ENCODE data around the gene SORCS3. TPM values are rescaled to one million over a fixed set of nuclear protein-coding genes. Genes with fewer than 3 reads are reported as not detected.

SORCS3 gene
- total RNA-seq: not detected in 2 replicates

GRCh38 chr10:104641187-104641936 lies at the start of gene SORCS3:
TSS of gene SORCS3 (plus strand) at chr10:104641290.
- H3K36me3 ChIP-seq (ENCODE audit: control insufficient read depth, insufficient read depth, low read length): no peaks in the 10 kb centered on the region
- no peak within 1 kb of the TSS for H3K4me3 ChIP-seq (ENCODE audit: low read depth, low read length)
- FAIRE-seq (no peak), DNase-seq (ENCODE audit: low read depth) (no peak)
- TF ChIP-seq CTCF (IDR thresholded peaks at IDR 0.05; ENCODE audit: insufficient read depth, low read length, severe bottlenecking): no peak
- peaks cover 38% of the 10 kb centered on the region for H3K27me3 ChIP-seq (ENCODE audit: control insufficient read depth, insufficient read depth, low read length)

GRCh38 chr10:104591441-104591840 lies 49.6 kb upstream of the SORCS3 start:
- Histone ChIP-seq H3K27me3 (ENCODE audit: control insufficient read depth, insufficient read depth, low read length) (no peaks in the 10 kb centered on the region), H3K4me3 (ENCODE audit: low read depth, low read length) (no peak overlapping the region), H3K36me3 (ENCODE audit: control insufficient read depth, insufficient read depth, low read length) (no peaks in the 10 kb centered on the region)
- no peak for FAIRE-seq
- TF ChIP-seq CTCF (IDR thresholded peaks at IDR 0.05; ENCODE audit: insufficient read depth, low read length, severe bottlenecking): no peak
- DNase-seq (ENCODE audit: low read depth): no peak

GRCh38 chr10:104601166-104601565 lies 39.9 kb upstream of the SORCS3 start:
- no peak for TF ChIP-seq CTCF (IDR thresholded peaks at IDR 0.05; ENCODE audit: insufficient read depth, low read length, severe bottlenecking)
- FAIRE-seq (no peak), DNase-seq (ENCODE audit: low read depth) (no peak)
- H3K27me3 ChIP-seq (ENCODE audit: control insufficient read depth, insufficient read depth, low read length): no peaks in the 10 kb centered on the region
- H3K4me3 ChIP-seq (ENCODE audit: low read depth, low read length): no peak overlapping the region
- H3K36me3 ChIP-seq (ENCODE audit: control insufficient read depth, insufficient read depth, low read length): no peaks in the 10 kb centered on the region

GRCh38 chr10:104608091-104608828 lies 32.8 kb upstream of the SORCS3 start:
- no peak for TF ChIP-seq CTCF (IDR thresholded peaks at IDR 0.05; ENCODE audit: insufficient read depth, low read length, severe bottlenecking)
- Histone ChIP-seq H3K36me3 (ENCODE audit: control insufficient read depth, insufficient read depth, low read length) (no peaks in the 10 kb centered on the region), H3K27me3 (ENCODE audit: control insufficient read depth, insufficient read depth, low read length) (no peaks in the 10 kb centered on the region), H3K4me3 (ENCODE audit: low read depth, low read length) (no peak overlapping the region)
- FAIRE-seq (no peak), DNase-seq (ENCODE audit: low read depth) (no peak)

GRCh38 chr10:104612571-104613205 lies 28.4 kb upstream of the SORCS3 start:
- H3K27me3 ChIP-seq (ENCODE audit: control insufficient read depth, insufficient read depth, low read length): no peaks in the 10 kb centered on the region
- TF ChIP-seq CTCF (IDR thresholded peaks at IDR 0.05; ENCODE audit: insufficient read depth, low read length, severe bottlenecking): no peak
- FAIRE-seq (no peak), DNase-seq (ENCODE audit: low read depth) (no peak)
- no peaks in the 10 kb centered on the region for H3K36me3 ChIP-seq (ENCODE audit: control insufficient read depth, insufficient read depth, low read length)
- H3K4me3 ChIP-seq (ENCODE audit: low read depth, low read length): no peak overlapping the region

All from bronchial epithelial cell (primary cell).